ENCODE data around the gene RPL36.

GRCh38 chr19:5691822-5692722 lies 2.0 kb downstream of the RPL36 start:
- TF ChIP-seq EZH2 (IDR thresholded peaks at IDR 0.05) (no peak), CTCF (IDR thresholded peaks at IDR 0.05) (no peak), EZH2phosphoT487 (IDR thresholded peaks at IDR 0.05) (no peak)

Data from neural progenitor cell (in vitro differentiated cells).